Fibroblast of skin of back (primary cell): ENCODE measurements around the gene LAMTOR3.

Experiments
- DNase-seq: peaks from one replicate; pipeline ENCODE4 v3.0.0-alpha.2; 2013

Gene LAMTOR3

GRCh38 chr4:99861120-99861905 lies 32.9 kb downstream of the LAMTOR3 start:
- no peak for DNase-seq

DNA sequence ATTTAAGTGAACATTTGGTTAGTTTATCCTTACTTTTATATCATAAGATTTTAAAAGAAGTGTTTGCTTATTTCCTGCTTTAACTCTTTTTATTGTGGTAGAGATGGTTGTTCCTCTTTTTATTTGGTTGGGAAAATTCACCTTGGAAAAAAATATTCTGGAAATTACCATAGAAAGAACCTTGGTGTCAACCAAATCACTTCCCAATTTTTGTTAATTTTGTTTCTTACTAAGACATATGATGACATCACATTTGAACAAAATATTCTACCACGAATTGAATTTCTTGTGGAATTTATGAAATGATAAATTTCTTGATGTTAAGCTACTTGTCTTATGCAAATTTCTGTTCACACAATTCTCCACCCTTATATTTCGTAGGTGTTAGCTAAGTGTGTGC lies 33.7 kb downstream of the LAMTOR3 start:
- no peak for DNase-seq

DNA sequence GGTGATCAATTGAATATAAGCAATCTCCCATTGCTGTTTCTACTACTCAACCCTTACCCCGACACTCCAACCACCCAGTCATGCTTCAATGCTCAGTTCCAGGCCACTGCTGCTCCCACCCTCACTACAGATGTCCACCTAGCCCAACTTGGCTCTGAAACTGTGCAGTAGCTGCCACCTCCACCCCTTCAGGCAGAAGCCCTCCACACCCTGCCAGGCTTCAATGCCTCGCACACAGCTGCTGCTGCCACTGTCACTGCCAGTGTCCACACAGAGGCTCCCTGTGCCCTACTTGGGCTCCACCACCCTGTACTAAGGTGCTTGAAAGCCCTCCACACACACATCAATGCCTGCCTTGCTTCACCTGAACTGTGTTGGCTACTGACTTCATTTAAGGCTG lies 34.6 kb downstream of the LAMTOR3 start:
- DNase-seq: no peak

GRCh38 chr4:99857307-99857706 lies 36.9 kb downstream of the LAMTOR3 start:
- DNase-seq: no peak

GRCh38 chr4:99856166-99856565 lies 38.1 kb downstream of the LAMTOR3 start:
- DNase-seq: no peak

- DNase-seq: no peak
These were observed 38.5 kb downstream of the LAMTOR3 start for GRCh38 chr4:99855678-99856077.

GRCh38 chr4:99853999-99854398 lies 40.2 kb downstream of the LAMTOR3 start:
- no peak for DNase-seq

- no peak for DNase-seq
These were observed 41.0 kb downstream of the LAMTOR3 start for GRCh38 chr4:99853190-99853589.

DNA sequence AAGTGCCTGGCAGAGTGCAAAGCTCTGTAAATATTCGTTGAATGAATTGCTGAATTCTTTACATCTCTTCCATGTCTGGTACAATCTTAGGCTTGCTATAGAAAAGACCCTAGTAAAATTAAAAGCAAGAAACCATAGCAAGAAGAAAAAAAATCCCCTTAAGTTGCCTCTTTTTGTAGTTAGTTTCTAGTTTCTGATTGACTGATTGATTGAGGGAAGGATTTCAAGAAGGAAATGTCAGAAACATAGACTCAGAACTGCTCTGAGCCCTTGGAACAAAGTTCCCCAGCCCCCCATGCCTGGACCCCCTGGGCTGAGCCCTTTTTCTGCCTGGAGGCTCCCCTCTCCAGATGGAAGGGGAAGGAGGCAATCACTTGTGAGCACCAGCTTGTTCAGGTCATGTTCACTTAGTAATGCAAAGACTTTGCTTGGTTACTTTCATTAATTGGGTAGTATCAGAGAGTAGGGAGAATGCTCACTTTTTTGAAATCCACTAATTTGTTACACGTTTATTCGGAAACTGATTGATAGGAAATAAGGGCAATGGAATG lies 42.0 kb downstream of the LAMTOR3 start:
- no peak for DNase-seq

DNA sequence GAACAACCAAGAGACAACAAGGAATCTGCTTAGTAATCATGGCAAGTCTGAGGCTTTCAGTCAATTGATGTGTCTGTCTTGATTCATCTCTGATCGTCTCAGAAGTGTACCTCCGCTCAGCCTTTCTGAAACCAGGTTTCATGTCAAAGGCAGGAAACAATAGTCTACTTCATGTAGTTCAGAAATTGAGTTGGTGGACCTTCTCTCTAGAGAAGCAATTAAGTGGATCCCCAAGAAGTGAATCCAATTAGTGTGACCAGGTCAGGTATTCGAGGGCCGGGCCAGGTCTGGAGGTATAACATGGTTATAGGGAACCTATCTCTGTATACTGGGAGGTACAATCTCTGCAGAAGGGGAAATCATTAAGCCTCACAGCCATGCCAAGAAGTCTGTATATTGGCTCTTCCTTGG lies 45.6 kb downstream of the LAMTOR3 start:
- DNase-seq: no peak

DNA sequence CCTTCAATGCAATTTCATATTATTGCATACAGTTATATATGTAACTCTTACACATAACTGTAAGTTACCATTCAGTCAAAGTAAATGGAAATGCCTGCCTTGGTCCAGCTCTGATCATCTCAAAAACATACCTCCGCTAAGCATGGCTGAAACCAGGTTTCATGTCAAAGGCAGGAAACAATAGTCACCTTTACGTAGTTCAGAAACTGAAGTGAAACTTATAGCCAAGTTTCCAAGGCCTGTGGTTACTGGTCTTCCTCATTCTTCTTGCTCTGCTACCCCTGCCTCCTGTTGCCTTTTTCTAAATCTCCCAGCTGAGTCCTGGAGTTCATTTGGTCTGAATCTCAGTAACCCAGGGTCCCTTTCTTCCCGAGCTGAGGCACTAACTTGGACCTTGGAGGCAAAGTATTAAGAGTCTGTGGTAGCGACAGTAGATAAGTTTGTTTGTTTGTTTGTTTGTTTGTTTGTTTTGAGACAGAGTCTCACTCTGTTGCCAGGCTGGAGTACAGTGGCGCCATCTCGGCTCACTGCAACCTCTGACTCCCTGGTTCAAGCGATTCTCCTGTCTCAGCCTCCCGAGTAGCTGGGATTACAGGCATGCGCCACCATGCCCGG lies 46.8 kb downstream of the LAMTOR3 start:
- no peak for DNase-seq

- DNase-seq: no peak
These were observed 47.3 kb downstream of the LAMTOR3 start for GRCh38 chr4:99846891-99847290.

DNA sequence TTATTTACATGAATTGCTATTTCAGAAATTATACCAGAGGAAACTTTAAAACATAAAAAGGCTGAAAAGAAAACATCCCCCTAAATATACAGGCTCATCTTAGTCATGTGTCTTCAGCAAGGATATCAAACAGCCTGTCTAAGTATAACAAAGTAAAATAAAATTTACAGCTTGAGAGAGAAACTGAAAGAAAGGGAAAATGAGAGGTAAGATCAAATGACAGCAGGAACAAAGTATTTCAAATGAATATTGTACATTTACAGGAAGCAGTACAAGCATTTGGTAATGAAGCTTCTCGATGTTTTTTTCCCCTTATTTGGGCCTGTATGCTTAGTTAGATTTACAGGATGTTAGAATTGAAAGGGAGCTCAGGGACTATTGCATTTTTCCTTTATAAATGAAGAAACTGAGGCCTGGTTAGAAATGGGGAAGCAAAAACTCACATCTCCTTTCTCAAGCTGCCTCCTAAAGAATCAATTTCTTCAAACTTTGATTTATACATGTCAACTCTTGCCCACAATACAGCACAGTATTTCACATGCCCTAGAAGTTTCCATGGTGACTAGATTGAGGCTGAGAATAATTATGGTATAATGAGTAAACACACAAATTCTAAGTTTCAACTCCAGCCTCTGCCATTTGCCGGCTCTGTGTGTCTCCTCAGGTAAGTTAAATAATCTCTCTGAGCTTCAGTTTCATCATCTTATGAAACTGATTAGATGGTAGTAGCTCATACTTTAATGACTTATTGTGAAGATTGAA lies 48.3 kb downstream of the LAMTOR3 start:
- DNase-seq: no peak

- DNase-seq: no peak
These were observed 49.0 kb downstream of the LAMTOR3 start for GRCh38 chr4:99845179-99845578.

GRCh38 chr4:99844048-99844447 lies 50.2 kb downstream of the LAMTOR3 start:
- no peak for DNase-seq

DNA sequence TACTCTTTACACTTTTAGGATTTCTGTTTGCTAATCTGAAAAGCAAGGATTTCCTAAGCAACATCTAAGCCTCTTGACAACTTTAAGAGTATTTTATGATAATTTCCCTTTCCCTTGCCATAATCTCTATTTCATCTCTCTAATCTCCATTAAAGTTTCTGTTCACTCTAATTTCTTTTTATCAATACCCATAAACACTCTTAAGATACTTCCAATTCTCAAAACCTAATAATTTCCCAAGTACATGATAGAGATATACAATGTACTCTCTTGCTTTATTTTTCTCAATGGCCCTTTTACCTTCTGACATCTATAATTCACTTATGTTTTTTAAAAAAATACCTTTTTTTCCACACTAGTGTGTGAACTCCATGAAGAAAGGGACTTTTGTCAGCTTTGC lies 50.8 kb downstream of the LAMTOR3 start:
- DNase-seq: no peak

GRCh38 chr4:99841129-99841528 lies 53.1 kb downstream of the LAMTOR3 start:
- no peak for DNase-seq

DNA sequence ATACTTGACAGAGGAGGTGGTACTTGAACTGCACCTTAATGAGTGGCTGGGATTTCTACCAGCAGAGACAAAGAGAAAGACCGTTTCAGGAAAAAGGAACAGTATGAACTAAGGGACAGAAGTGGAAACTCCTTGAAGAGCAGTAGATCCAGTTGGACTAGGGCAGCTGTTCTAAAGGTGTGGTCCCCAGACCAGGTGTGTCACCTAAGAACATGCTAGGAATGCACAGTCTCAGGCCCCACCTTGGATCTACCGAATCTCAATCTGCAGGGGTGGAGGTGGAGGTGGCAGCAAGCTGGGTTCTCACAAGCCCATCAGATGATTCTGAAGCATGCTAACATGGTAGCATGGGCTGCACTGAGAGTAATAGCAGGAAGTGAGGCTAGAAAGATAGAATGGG lies 55.3 kb downstream of the LAMTOR3 start:
- no peak for DNase-seq

DNA sequence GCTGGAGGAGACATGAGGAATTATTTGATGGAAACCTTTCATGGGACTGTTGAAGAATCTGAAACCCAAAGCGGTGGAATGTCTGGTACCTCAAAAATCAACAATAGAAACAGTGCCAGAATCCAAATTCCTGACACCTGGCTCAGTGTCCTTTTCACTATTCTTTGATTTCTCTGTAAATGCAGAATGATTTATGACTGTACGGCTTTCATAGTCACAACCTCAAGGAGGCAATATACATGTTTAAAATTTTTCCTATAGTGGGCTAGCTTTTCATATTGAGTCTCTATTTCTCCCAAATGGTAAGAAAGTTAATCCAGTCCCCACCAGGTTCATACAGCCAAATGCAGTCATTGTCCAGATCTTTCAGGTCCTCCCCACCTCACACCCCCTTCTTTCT lies 58.3 kb downstream of the LAMTOR3 start:
- no peak for DNase-seq

- DNase-seq: no peak
These were observed 59.7 kb downstream of the LAMTOR3 start for GRCh38 chr4:99834569-99834968.

DNA sequence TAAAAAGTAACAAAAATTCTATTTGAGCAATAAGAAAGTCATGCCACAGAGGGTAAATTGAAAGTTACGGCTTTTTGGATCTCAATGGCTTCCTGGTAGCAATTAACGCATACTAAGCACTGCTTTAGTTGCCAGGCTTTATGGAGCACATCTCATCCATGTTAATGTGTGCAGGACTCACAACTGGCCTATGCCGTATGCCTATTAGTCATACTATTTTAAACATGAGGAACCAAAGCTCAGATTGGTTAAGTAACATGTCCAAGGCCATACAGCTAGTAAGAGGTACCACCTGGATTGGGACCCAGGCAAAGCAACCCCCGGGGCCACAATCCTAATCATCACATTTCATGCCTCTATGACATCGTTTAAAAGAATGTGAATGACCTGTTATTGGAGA lies 60.5 kb downstream of the LAMTOR3 start:
- no peak for DNase-seq

DNA sequence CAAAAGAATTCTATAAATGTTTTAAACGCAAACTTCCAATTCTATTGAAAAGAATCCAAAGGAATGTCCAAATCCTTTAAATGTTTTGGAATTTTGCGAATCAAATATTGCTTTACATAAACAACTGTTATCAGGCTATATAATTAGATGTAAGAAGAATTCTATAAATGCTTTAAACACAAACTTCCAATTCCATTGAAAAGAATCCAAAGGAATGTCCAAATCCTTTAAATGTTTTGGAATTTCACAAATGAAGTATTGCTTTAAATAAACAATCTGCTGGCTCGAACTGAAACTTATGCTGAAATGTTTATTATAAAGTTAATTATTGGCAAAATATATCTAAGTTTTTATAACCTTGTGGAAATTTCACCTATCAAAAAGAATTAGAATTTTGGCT lies 61.5 kb downstream of the LAMTOR3 start:
- DNase-seq: no peak

DNA sequence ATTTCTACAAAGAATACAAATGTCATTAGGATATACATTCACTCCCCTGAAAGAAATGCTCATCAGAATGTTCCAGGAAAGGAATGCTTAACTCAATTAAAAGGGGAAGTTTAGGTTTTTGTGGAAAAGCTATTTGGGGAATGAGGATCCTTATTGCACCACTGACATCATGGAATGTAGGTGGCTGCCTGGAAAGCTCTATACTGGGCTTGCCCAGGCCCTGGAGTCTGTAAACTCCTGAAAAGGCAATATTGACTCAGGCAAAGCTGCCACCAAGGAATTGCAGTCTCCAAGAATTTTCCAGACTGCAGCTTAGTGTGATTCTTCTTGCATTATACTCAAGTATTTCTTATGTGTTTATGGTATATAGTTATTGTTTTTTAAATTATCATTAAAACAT lies 61.9 kb downstream of the LAMTOR3 start:
- no peak for DNase-seq
